Stimulated activated naive B cell treated with anti-CD40 and anti-IgM and Interleukin-4, amounts not matched to agents 10 μg/mL and 1 μg/mL and 100 μg/mL, for 72 hours (primary cell): Measurements from ENCODE around the gene JAM3.
A peak's percentile ranks its signal among the peaks of the same experiment; 100 is the strongest.

ENCODE experiments used
- ATAC-seq, 2 donors: fragments of 150-1000 bp; cut with Tn5 transposase; replicated peaks; 2 replicates each; pipeline ENCODE4 v1.10.0; 2021; ENCODE audit warnings: moderate library complexity in 1 of 2
- DNase-seq: peaks from one replicate; pipeline ENCODE4 v3.0.0; 2021
- H3K27ac Mint-ChIP-seq: one replicate; pipeline ENCODE4 v1.8.0; 2022; ENCODE audit warnings: mild to moderate bottlenecking, mixed read lengths
- H3K27me3 Mint-ChIP-seq, 2 donors: one replicate each; pipeline ENCODE4 v1.8.0; 2022; ENCODE audit warnings: mixed read lengths in 2 of 2
- H3K36me3 Mint-ChIP-seq, 2 donors: one replicate each; pipeline ENCODE4 v1.8.0; 2022; ENCODE audit warnings: mixed read lengths in 2 of 2, mild to moderate bottlenecking in 1 of 2
- H3K4me1 Mint-ChIP-seq, 2 donors: one replicate each; pipeline ENCODE4 v1.8.0; 2022; ENCODE audit warnings: mixed read lengths in 2 of 2, mild to moderate bottlenecking in 1 of 2
- H3K4me3 Mint-ChIP-seq, 2 donors: one replicate each; pipeline ENCODE4 v1.8.0; 2022; ENCODE audit warnings: mild to moderate bottlenecking in 2 of 2, mixed read lengths in 2 of 2, moderate library complexity in 1 of 2
- H3K9me3 Mint-ChIP-seq, 2 donors: one replicate each; pipeline ENCODE4 v1.8.0; 2022; ENCODE audit warnings: mixed read lengths in 2 of 2, mild to moderate bottlenecking in 1 of 2

The JAM3 gene

DNA sequence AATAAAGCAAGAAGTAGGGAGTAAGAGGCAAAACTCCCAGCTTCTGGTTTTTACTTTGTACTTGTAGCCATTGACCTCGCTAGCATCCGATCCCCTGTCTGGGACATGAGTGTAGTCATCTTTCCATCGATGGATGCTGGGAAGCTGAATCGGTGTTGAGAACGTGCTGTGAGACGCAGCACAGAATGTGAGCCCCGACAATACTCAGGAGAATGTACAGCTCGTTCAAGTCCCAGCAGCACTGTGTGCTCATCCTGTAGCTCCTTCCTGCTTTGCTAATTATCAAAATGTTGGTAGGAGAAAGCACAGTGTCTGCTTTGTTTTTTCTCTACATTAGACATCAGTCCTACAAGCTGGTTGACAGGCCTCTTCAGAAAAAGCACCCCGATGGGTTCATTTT is 56.6 kb downstream of the JAM3 start:
- Mint-ChIP-seq H3K27ac (no peak overlapping the region), H3K9me3 (peaks cover 0 to 3% of the 10 kb centered on the region in 2 donors), H3K36me3 (peaks cover 4 to 28% of the 10 kb centered on the region in 2 donors), H3K27me3 (peaks cover 18 to 25% of the 10 kb centered on the region in 2 donors), H3K4me3 (no peak overlapping the region), H3K4me1 (peaks cover 9 to 21% of the 10 kb centered on the region in 2 donors)
- no peak for ATAC-seq
- no peak for DNase-seq

DNA sequence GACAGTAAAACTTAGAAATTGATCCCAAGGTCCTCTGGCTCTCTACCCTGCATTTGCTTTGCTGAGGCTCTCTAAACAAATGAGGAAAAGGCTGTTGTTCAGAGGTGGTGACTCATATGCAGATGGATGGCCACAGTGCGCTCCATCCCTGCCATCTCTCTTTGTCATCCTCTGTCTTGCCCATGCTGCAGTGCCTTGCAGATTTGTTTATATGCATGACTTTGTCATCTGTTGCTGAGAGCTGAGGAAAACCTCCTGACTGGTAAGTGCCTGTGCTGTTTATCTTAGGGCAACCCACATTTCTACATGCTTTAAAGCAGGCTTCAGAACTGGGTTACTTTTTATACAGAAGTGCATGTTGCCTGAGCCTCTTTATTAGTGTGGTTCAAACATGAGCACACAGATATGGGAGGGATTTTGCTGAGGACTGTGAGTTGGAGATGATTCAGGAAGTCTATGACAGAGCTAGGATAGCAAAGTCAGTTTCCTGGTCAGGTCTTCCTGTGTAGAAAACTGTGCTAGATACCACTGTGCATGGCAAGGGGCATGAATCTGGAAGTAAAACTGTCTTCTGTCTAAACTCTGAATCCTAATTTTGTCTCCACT is 57.4 kb downstream of the JAM3 start:
- peaks cover 6 to 32% of the 10 kb centered on the region in 2 donors for H3K36me3 Mint-ChIP-seq
- no peak overlapping the region for H3K4me3 Mint-ChIP-seq
- peaks cover 2 to 5% of the 10 kb centered on the region in 2 donors for H3K9me3 Mint-ChIP-seq
- peaks cover 18 to 25% of the 10 kb centered on the region in 2 donors for H3K27me3 Mint-ChIP-seq
- peaks cover 6 to 21% of the 10 kb centered on the region in 2 donors for H3K4me1 Mint-ChIP-seq
- DNase-seq: no peak
- peak in 1 of 2 donors; percentile 45 for ATAC-seq
- H3K27ac Mint-ChIP-seq: no peak overlapping the region

DNA sequence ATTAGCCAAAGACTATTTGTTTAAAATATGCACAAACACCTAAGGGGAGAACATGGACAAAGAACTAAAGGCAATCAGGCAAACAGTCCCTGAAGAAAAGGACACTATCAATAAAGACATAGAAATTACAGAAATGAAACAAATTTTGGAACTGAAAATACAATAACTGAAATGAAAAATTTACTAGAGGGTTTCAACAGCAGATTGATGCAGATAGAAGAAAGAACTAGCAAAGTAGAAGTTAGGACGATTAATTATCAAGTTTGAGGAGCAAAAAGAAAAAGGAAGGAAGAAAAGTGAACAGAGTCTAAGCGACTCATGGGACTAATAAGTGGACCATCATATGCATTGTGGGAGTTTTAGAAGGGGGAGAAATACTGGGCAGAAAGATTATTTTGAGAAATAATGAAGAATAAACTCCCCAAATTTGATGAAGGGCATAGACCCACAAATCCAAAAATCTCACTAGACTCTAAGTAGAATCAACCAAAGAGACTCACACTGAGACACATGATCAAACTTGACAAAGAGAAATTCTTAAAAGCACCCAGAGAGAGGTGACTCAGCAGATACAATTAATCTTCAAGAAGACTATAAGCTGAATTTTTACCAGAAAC is 62.9 kb downstream of the JAM3 start:
- no peaks in the 10 kb centered on the region for H3K27me3 Mint-ChIP-seq
- no peak overlapping the region for H3K27ac Mint-ChIP-seq
- no peak for ATAC-seq
- no peaks in the 10 kb centered on the region for H3K4me1 Mint-ChIP-seq
- no peak overlapping the region for H3K4me3 Mint-ChIP-seq
- peaks cover 27 to 37% of the 10 kb centered on the region in 2 donors for H3K36me3 Mint-ChIP-seq
- DNase-seq: no peak
- peaks cover 16 to 25% of the 10 kb centered on the region in 2 donors for H3K9me3 Mint-ChIP-seq

DNA sequence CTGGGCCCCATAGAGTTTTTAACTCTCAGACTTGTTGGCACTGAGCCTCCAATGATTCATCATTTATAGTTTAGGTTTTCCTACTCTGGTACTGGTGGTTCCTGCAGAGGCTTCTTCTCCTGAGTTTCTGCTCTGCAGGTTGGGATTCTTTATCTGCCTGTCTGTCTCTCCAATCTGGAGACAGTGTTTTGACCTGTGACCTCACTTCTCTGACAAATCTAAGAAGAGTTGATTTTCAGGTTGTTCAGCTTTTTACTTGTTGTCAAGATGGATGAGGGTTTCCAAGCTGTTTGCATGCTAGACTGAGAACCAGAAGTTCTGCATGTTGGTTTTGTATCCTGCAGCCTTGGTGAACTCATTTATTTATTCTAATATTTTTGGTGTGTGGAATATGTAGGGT is 63.9 kb downstream of the JAM3 start:
- H3K36me3 Mint-ChIP-seq: peaks cover 26 to 30% of the 10 kb centered on the region in 2 donors
- no peaks in the 10 kb centered on the region for H3K4me1 Mint-ChIP-seq
- H3K27me3 Mint-ChIP-seq: no peaks in the 10 kb centered on the region
- H3K27ac Mint-ChIP-seq: no peak overlapping the region
- H3K9me3 Mint-ChIP-seq: peaks cover 16 to 24% of the 10 kb centered on the region in 2 donors
- no peak for DNase-seq
- H3K4me3 Mint-ChIP-seq: no peak overlapping the region
- ATAC-seq: no peak

DNA sequence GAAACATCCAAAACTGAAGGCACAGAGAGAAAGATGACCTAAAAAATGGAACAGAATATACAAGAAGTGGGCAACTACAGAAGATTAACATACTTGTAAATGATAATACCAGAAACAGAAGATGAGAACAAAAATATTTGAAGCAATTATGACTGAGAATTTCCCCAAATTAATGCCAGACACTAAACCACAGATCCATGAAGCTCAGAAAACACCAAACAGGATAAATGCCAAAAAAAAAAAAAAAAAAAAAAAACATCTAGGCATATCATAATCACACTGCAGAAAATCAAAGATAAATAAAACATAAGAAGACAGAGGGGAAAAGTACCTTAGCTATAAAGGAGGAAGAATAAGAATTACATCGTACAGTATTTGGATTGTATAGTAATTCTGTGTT is 65.3 kb downstream of the JAM3 start:
- no peak for ATAC-seq
- Mint-ChIP-seq H3K9me3 (peaks cover 16 to 22% of the 10 kb centered on the region in 2 donors), H3K4me1 (peaks cover 0 to 2% of the 10 kb centered on the region in 2 donors)

DNA sequence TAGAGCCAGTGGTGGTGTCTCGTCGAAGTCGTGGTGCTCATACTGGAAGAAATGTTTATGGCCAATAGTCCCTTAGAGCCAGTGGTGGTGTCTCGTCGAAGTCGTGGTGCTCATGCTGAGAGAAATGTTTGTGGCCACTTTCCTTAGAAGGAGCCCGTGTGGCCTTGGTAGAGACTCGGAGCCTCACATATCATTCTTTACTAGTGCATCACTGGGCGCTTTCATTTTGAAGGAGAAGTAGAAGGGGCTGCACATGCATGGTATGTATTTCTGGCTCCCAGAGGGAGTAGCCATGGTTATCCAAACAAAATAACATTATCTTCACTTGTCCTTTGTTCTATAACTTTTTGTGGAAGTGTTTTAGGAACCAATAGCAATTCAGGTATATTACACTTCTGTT is 69.5 kb downstream of the JAM3 start:
- Mint-ChIP-seq H3K36me3 (peaks cover 15 to 19% of the 10 kb centered on the region in 2 donors), H3K4me3 (no peak overlapping the region), H3K9me3 (peaks cover 5 to 10% of the 10 kb centered on the region in 2 donors), H3K27ac (no peak overlapping the region), H3K4me1 (peaks cover 1 to 6% of the 10 kb centered on the region in 2 donors), H3K27me3 (no peaks in the 10 kb centered on the region)
- no peak for DNase-seq
- ATAC-seq: no peak

More for the DNA sequence above, 65.3 kb downstream of the JAM3 start:
- no peak overlapping the region for H3K4me3 Mint-ChIP-seq
- DNase-seq: no peak
- H3K36me3 Mint-ChIP-seq: peaks cover 25 to 26% of the 10 kb centered on the region in 2 donors
- no peaks in the 10 kb centered on the region for H3K27me3 Mint-ChIP-seq
- H3K27ac Mint-ChIP-seq: no peak overlapping the region

DNA sequence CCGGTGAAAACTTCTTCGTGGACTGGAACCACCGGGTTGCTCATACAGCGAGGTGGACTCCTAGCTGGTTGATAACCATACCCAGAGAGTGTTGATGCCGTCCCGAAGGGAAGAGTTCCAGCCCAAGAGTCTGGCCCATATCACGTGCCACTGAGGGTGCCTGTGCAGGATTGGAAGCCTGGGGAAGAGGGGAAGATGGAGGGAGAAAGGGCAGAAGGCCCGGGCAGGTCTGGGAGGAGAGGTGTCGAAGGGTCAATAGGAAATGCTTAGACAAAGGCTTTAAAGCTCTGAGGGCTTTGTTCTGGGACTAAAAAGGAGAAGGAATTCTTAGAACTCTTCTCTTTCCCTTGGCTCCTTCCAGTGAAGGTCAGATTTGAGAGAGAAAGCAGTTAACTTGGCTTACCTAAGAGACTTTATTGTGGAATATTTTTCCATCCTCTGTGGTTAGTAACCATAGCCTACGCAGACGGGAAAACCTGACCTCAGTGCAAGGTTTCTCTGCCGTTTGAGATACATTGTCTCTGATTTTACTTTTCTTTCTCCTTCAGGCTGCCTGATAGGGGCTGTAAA is 70.5 kb downstream of the JAM3 start:
- DNase-seq (no peak), ATAC-seq (no peak)
- peaks cover 16 to 17% of the 10 kb centered on the region in 2 donors for H3K36me3 Mint-ChIP-seq
- no peak overlapping the region for H3K27ac Mint-ChIP-seq
- H3K4me3 Mint-ChIP-seq: no peak overlapping the region
- H3K4me1 Mint-ChIP-seq: peaks cover 1 to 11% of the 10 kb centered on the region in 2 donors
- peaks cover 0 to 3% of the 10 kb centered on the region in 2 donors for H3K9me3 Mint-ChIP-seq
- no peaks in the 10 kb centered on the region for H3K27me3 Mint-ChIP-seq

DNA sequence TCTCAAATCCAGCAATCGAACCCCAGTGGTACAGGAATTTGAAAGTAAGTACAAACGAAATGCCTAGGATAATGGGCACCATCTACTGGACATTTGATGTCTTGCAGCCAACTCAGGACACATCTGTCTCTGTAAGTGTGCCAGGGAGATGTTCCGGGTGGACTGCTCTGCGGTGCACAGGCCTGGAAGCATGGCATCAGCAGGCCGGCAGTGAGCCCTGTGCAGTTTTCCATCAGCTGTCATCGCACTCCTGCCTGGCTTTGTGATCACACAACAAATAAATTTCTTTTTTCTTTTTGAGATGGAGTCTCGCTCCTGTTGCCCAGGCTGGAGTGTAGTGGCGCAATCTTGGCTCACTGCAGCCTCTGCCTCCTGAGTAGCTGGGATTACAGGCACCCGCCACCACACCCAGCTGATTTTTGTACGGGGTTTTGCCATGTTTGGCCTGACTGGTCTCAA is 71.0 kb downstream of the JAM3 start:
- DNase-seq (peak; percentile 27), ATAC-seq (peak; percentile 63 to 85)
- H3K36me3 Mint-ChIP-seq: peaks cover 17 to 22% of the 10 kb centered on the region in 2 donors
- no peaks in the 10 kb centered on the region for H3K9me3 Mint-ChIP-seq
- H3K4me3 Mint-ChIP-seq: no peak overlapping the region
- no peak overlapping the region for H3K27ac Mint-ChIP-seq
- H3K27me3 Mint-ChIP-seq: no peaks in the 10 kb centered on the region
- peaks cover 1 to 11% of the 10 kb centered on the region in 2 donors for H3K4me1 Mint-ChIP-seq

DNA sequence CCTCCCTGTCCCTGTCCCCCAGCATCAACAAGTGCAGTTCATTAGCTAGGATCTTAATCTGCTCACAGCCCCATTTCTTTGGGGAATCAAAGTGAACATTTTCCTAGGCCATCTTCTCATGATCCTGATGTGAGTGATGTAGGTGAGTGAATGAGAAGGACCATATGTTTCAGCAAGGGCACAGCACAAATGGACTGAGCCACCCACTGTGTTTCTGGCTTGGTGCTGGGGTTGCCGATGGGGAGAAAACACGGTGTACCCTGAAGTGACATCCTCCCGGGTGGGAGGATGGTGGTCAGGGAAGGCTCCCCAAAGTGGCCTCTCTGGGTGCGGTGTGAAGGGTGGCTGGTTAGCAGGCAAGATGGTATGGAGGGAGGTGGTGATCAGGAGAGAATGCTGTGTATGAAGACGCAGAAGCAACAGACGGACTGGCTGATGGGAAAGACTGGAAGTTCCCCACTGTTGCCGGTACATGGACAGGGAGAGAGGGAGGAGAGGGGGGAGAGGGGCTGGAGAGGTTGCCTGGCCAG is 72.2 kb downstream of the JAM3 start:
- no peak overlapping the region for H3K4me3 Mint-ChIP-seq
- H3K36me3 Mint-ChIP-seq: peaks cover 18 to 28% of the 10 kb centered on the region in 2 donors
- no peaks in the 10 kb centered on the region for H3K27me3 Mint-ChIP-seq
- H3K9me3 Mint-ChIP-seq: no peaks in the 10 kb centered on the region
- peaks cover 1 to 11% of the 10 kb centered on the region in 2 donors for H3K4me1 Mint-ChIP-seq
- ATAC-seq: no peak
- no peak for DNase-seq
- no peak overlapping the region for H3K27ac Mint-ChIP-seq

DNA sequence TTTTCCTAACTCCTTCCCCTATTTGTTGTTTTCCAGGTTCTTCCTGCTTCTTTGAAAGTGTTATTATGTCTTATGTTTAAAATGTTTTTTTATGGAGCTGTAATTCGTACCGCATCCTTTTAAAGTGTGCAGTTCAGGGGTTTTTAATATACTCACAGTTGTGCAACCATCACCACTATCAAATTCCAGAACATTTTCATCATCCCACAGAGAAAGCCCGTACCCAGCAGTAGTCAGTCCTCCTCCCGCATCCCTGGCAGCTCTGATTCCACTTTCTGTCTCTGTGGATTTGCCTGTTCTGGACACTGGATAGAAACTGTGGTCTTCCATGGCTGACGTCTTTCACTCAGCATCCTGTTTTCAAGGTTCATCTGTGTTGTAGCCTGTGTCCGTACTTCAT is 73.7 kb downstream of the JAM3 start:
- ATAC-seq (no peak), DNase-seq (no peak)
- no peaks in the 10 kb centered on the region for H3K9me3 Mint-ChIP-seq
- H3K4me1 Mint-ChIP-seq: peaks cover 1 to 11% of the 10 kb centered on the region in 2 donors
- peaks cover 24 to 31% of the 10 kb centered on the region in 2 donors for H3K36me3 Mint-ChIP-seq
- no peak overlapping the region for H3K27ac Mint-ChIP-seq
- no peaks in the 10 kb centered on the region for H3K27me3 Mint-ChIP-seq
- no peak overlapping the region for H3K4me3 Mint-ChIP-seq

DNA sequence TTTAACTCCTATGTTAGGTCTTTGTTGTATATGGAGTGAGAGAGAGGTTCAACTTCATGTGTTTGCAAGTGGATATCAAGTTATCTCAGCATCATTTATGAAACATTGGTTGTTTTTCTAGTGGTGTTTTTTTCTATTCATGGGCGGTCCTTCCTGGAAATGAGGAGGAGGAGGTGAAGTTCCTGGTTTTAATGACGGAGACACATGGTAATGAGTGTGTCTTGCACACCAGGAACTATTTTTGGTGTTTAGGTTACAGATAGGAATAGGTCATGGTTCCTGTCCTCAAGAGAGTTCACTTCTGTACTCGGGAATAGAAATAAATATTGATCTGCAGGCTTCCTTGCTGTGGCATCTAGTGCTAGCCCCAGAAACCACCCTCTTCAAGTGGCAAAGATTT is 74.9 kb downstream of the JAM3 start:
- no peak for DNase-seq
- H3K9me3 Mint-ChIP-seq: no peaks in the 10 kb centered on the region
- no peak for ATAC-seq
- H3K4me3 Mint-ChIP-seq: no peak overlapping the region
- no peaks in the 10 kb centered on the region for H3K27me3 Mint-ChIP-seq
- peaks cover 1 to 11% of the 10 kb centered on the region in 2 donors for H3K4me1 Mint-ChIP-seq
- no peak overlapping the region for H3K27ac Mint-ChIP-seq
- peaks cover 24 to 31% of the 10 kb centered on the region in 2 donors for H3K36me3 Mint-ChIP-seq

DNA sequence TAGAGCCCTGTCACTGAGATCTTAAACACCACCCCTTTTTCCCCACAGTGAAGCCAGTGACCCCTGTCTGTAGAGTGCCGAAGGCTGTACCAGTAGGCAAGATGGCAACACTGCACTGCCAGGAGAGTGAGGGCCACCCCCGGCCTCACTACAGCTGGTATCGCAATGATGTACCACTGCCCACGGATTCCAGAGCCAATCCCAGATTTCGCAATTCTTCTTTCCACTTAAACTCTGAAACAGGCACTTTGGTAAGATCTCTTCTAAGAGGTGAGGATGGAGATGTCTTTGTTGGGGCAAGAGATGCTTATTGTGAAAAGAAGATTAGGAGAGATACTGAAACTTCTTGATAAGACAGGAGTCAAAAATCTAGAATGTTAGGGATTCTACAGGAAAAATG is 75.9 kb downstream of the JAM3 start:
- ATAC-seq (no peak), DNase-seq (no peak)
- Mint-ChIP-seq H3K27me3 (no peaks in the 10 kb centered on the region), H3K36me3 (peaks cover 24 to 31% of the 10 kb centered on the region in 2 donors), H3K27ac (peak overlapping the region; percentile 52), H3K4me1 (peaks cover 0 to 5% of the 10 kb centered on the region in 2 donors), H3K9me3 (no peaks in the 10 kb centered on the region), H3K4me3 (no peak overlapping the region)

DNA sequence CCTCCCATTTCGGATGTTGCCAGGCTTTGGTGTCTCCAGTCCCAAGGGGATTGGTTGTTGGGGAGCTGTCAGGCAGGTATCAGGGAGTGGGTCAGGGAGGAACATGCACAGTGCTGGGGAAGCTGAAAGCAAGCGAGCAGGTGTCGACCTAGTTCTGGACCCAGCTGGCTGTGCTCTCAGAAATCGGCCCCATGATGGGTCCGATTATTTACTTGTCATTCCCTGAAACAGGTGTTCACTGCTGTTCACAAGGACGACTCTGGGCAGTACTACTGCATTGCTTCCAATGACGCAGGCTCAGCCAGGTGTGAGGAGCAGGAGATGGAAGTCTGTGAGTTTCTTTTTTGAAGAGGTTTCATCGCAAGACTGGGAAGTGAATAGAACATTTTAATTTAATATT is 76.8 kb downstream of the JAM3 start:
- H3K9me3 Mint-ChIP-seq: no peaks in the 10 kb centered on the region
- H3K4me1 Mint-ChIP-seq: peaks cover 0 to 5% of the 10 kb centered on the region in 2 donors
- H3K27me3 Mint-ChIP-seq: no peaks in the 10 kb centered on the region
- no peak overlapping the region for H3K4me3 Mint-ChIP-seq
- H3K27ac Mint-ChIP-seq: no peak overlapping the region
- ATAC-seq (no peak), DNase-seq (no peak)
- H3K36me3 Mint-ChIP-seq: peaks cover 26 to 31% of the 10 kb centered on the region in 2 donors

DNA sequence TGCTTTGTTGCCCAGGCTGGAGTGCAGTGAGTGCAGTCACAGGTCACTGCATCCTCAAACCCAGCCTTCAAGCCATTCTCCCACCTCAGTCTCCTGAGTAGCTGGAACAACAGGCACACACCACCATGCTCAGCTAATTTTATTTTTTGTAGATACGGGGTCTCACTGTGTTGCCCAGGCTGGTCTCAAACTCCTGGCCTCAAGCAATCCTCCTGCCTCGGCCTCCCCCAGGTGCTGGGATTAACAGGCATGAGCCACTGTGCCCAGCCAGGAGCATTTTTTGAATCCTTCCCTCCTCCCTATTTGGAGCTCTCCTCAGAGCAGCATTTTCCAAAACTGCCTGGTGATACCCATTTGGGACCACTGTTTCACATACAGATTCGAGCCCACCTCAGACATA is 77.7 kb downstream of the JAM3 start:
- no peak for ATAC-seq
- Mint-ChIP-seq H3K36me3 (peaks cover 22 to 29% of the 10 kb centered on the region in 2 donors), H3K4me1 (peaks cover 0 to 5% of the 10 kb centered on the region in 2 donors), H3K27me3 (no peaks in the 10 kb centered on the region), H3K9me3 (no peaks in the 10 kb centered on the region), H3K4me3 (no peak overlapping the region), H3K27ac (no peak overlapping the region)
- DNase-seq: no peak
